ENCODE measurements around the gene TMEM131.
A peak's percentile ranks its signal among the peaks of the same experiment; 100 is the strongest.

Gene TMEM131

DNA sequence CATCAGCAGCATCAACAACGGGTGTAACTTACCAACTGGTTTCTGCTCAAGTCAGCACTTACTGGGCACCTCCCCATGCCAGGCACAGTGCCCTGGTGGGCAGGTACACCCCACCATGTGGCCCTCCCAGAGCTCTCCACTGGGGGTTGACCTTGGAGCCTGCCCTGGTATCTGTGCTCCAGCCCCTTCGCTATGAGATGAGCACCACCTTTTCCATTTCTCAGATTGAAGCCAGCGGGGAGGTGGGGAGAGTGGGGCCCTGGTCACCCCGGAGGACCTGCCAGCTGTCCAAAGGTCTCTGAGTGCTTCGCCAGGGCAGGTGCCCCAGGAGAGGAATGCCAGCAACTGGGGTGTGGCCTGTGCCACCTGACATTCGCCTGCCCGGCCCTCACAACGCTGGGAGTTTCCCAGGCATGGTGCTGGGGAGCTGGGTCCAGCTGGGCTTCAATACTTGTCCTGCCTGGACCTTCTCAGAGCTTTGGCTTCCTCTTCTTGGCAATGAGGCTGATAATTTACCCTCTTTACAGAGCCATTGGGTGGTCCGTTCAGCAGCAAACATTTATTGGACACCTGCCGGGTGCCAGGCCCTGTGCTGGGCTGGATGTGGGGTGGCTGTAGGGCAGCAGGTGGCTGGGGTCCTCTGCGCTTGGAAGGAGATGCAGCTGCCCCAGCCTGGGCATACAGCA is 288.2 kb downstream of the TMEM131 start:
- peak; percentile 67 for DNase-seq (ENCODE audit: low spot score)

DNA sequence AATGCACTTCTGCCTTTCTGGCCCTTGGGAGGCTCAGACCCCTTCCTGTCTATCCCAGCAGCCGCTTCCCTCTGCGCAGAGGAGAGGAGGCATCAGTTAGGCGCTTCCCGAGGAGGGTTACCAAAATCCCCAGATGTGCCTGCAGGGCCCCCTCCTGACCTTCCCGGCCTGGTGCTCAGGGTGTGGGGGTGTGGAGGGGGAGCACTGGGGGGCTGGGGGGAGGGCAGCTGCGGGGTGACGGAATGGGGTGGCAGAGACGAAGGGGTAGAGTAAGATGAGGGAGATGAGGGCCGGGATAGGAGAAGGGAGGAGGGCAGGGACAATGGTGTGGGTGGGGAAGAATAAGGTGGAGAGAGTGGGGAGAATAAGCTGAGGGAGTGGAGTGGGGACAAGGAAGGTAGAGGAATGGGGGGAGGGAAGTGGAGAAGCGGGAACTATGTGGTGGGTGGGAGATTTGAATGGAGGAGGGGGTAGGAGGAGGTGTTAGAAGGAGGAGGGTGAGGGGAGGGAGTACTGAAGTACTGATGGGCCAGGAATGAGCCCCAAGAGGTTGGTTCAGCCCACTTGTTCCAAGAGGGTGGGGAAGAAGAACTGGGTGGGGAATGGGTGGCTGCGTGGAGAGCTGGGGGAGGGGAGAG is 288.9 kb downstream of the TMEM131 start:
- no peak for DNase-seq (ENCODE audit: low spot score)

Measured in SW480 (cell line).